H7 (cell line): ENCODE measurements around the gene ROCK2. TPM values are rescaled to one million over a fixed set of nuclear protein-coding genes. Genes with fewer than 3 reads are reported as not detected.

Experiments
- DNase-seq: peaks from one replicate; pipeline ENCODE4 v3.0.0; 2012
- H3K27me3 ChIP-seq: 2 replicates; pipeline ENCODE4 v1.6.0; 2011; ENCODE audit warnings: mild to moderate bottlenecking, low read length; ENCODE audit not compliant: control insufficient read depth, insufficient read depth
- H3K36me3 ChIP-seq: replicated peaks from 2 replicates; pipeline ENCODE4 v1.5.1; 2011; ENCODE audit warnings: low read length; ENCODE audit not compliant: control insufficient read depth, insufficient read depth
- H3K4me3 ChIP-seq: 2 replicates; pipeline ENCODE4 v1.5.1; 2011; ENCODE audit warnings: low read depth, mild to moderate bottlenecking, control low read depth, low read length, moderate library complexity; ENCODE audit not compliant: insufficient read depth
- total RNA-seq: library from RNA; depleted of rRNA; stranded (reverse); fragments of >200 nt; shearing (Covaris generic); gene quantifications from 2 replicates; pipeline ENCODE4 v1.2.3, GENCODE V29; 2014

Gene ROCK2
- total RNA-seq, 1 experiment from 2014 or later: 12.6 TPM

GRCh38 chr2:11375025-11375688 lies 30.7 kb upstream of the ROCK2 start:
- Histone ChIP-seq H3K4me3 (no peak overlapping the region), H3K27me3 (no peaks in the 10 kb centered on the region)
- no peak for DNase-seq

DNA sequence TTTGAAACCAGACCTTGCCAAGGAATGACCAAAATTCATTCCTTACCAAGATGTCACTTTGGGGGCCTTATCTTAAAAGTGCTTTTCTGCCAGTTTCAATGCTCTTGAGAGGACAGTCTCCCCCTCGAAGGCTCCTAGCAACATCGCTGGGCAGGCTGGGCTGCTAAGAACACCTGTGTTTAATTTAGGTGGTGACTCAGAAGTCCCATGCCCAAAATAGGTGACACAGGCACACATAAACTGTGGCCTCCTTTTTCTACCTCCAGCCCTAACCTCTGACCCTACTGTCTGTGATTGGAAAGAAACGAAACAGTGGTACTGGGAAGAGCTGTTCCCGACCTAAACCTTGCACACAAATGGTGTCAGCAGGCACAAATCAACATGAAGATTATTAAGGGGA lies 28.7 kb upstream of the ROCK2 start:
- DNase-seq: no peak
- no peaks in the 10 kb centered on the region for H3K27me3 ChIP-seq
- no peaks in the 10 kb centered on the region for H3K36me3 ChIP-seq

More at GRCh38 chr2:11375025-11375688, 30.7 kb upstream of the ROCK2 start:
- no peaks in the 10 kb centered on the region for H3K36me3 ChIP-seq

GRCh38 chr2:11371092-11371937 lies 26.9 kb upstream of the ROCK2 start:
- no peaks in the 10 kb centered on the region for H3K36me3 ChIP-seq
- no peak overlapping the region for H3K4me3 ChIP-seq
- H3K27me3 ChIP-seq: no peaks in the 10 kb centered on the region
- no peak for DNase-seq

More for the DNA sequence above, 28.7 kb upstream of the ROCK2 start:
- H3K4me3 ChIP-seq: no peak overlapping the region

- Histone ChIP-seq H3K4me3 (no peak overlapping the region), H3K36me3 (no peaks in the 10 kb centered on the region), H3K27me3 (no peaks in the 10 kb centered on the region)
- DNase-seq: no peak
Measured at GRCh38 chr2:11370377-11371091, 26.1 kb upstream of the ROCK2 start.

DNA sequence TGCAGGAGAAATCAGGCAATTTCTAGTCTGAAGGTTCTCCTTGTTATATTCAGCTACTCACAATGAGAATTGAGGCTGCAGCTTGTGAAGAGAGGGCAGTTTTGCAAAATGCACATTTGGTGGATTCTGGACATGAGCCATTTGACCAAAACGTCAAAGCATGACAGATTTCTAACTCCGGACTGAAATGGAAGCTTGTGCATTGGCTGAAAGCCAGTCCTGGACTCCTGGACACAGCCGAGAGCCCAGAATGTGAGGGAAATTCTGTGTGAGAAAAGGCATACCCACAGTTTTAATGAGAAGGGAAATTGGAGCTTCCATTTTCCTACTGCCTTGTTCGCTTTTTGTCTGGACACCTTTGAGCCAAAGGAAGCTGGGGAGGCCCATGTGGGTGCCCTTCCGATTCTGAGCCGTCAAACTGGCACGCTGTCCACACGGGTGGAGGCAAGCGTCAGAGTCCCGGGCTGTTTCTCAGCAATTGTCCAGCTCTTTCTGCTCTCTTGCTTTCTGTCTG lies 23.7 kb upstream of the ROCK2 start:
- no peaks in the 10 kb centered on the region for H3K36me3 ChIP-seq
- no peak for DNase-seq
- H3K4me3 ChIP-seq: no peak overlapping the region
- H3K27me3 ChIP-seq: no peaks in the 10 kb centered on the region

- H3K4me3 ChIP-seq: no peak overlapping the region
- DNase-seq: no peak
- no peaks in the 10 kb centered on the region for H3K27me3 ChIP-seq
- no peaks in the 10 kb centered on the region for H3K36me3 ChIP-seq
Measured at GRCh38 chr2:11367170-11367730, 22.8 kb upstream of the ROCK2 start.

DNA sequence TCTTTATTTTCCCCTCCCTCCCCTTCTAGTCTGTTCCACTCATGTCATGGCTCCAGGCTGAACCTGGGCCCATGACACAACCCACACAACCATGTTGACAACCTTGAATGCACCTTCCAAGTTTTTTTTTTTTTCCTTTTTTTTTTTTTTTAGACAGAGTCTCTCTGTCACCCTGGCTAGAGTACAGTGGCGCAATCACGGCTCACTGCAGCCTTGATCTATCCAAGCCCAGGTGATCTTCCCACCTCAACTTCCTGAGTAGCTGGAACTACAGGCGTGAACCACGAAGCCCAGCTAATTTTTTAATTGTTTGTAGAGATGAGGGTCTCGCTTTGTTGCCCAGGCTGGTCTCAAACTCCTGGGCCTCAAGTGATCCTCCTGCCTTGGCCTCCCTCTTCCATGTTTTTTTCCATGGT lies 21.9 kb upstream of the ROCK2 start:
- H3K36me3 ChIP-seq: no peaks in the 10 kb centered on the region
- no peak for DNase-seq
- no peaks in the 10 kb centered on the region for H3K27me3 ChIP-seq
- H3K4me3 ChIP-seq: no peak overlapping the region

DNA sequence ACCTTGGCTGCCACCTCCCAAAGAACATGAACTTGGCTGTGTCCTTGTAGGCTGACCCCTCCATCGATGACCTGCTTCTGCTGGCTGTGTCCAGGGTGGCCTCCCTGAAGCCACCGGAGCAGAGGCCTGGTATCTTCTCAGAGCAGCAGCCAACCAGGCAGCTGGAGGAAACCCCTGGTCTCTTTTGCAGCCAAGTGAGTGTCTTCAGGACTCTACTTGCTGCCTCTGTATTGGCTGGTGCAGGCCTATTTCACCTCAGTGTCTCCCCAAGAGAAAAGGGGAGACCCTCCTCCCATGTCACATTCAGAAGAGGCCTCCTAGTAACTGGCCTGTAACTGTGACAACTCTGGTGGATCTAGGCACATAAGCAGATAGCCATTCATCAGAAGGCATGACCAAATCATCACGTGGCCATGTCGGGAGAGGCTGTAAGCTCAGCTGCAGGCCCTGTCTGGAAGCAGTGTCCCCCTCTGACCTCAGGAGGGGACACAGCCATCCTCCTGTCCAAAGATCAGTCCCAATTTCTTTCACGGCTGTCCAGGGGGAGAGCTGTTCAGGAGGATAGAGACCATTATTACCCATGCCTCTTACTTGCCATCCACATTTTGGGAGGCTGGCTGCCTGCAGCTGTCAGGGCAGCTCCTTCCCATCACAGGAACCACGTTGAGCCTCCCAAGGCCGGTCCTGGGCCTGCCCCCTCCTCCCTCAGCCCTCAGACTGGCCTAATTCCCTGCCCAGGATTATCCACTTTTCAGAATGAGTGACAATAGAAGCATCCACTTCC lies 20.9 kb upstream of the ROCK2 start:
- H3K36me3 ChIP-seq: no peaks in the 10 kb centered on the region
- DNase-seq: no peak
- H3K27me3 ChIP-seq: no peaks in the 10 kb centered on the region
- H3K4me3 ChIP-seq: no peak overlapping the region

- Histone ChIP-seq H3K36me3 (no peaks in the 10 kb centered on the region), H3K27me3 (no peaks in the 10 kb centered on the region), H3K4me3 (no peak overlapping the region)
- no peak for DNase-seq
Measured at GRCh38 chr2:11364565-11364887, 20.1 kb upstream of the ROCK2 start.

GRCh38 chr2:11363868-11364564 lies 19.6 kb upstream of the ROCK2 start:
- H3K4me3 ChIP-seq: no peak overlapping the region
- no peaks in the 10 kb centered on the region for H3K27me3 ChIP-seq
- no peak for DNase-seq

GRCh38 chr2:11359865-11360264 lies 15.4 kb upstream of the ROCK2 start:
- Histone ChIP-seq H3K27me3 (no peaks in the 10 kb centered on the region), H3K4me3 (no peak overlapping the region), H3K36me3 (no peaks in the 10 kb centered on the region)
- no peak for DNase-seq

More at GRCh38 chr2:11363868-11364564, 19.6 kb upstream of the ROCK2 start:
- no peaks in the 10 kb centered on the region for H3K36me3 ChIP-seq

- H3K4me3 ChIP-seq: no peak overlapping the region
- no peaks in the 10 kb centered on the region for H3K27me3 ChIP-seq
- no peaks in the 10 kb centered on the region for H3K36me3 ChIP-seq
- no peak for DNase-seq
Measured at GRCh38 chr2:11357428-11357972, 13.1 kb upstream of the ROCK2 start.

GRCh38 chr2:11356764-11357163 lies 12.3 kb upstream of the ROCK2 start:
- H3K36me3 ChIP-seq: no peaks in the 10 kb centered on the region
- H3K27me3 ChIP-seq: no peaks in the 10 kb centered on the region
- no peak for DNase-seq
- no peak overlapping the region for H3K4me3 ChIP-seq
